ENCODE data around the gene OLFML2A.
A peak's percentile ranks its signal among the peaks of the same experiment; 100 is the strongest.

GRCh38 chr9:124863371-124863871, 86.5 kb downstream of the OLFML2A start:
- TF ChIP-seq POLR2A (IDR thresholded peaks at IDR 0.05) (no peak), POLR2AphosphoS5 (IDR thresholded peaks at IDR 0.05) (peak in 1 of 3 donors; percentile 12)
- TF ChIP-seq, protein P1, sequence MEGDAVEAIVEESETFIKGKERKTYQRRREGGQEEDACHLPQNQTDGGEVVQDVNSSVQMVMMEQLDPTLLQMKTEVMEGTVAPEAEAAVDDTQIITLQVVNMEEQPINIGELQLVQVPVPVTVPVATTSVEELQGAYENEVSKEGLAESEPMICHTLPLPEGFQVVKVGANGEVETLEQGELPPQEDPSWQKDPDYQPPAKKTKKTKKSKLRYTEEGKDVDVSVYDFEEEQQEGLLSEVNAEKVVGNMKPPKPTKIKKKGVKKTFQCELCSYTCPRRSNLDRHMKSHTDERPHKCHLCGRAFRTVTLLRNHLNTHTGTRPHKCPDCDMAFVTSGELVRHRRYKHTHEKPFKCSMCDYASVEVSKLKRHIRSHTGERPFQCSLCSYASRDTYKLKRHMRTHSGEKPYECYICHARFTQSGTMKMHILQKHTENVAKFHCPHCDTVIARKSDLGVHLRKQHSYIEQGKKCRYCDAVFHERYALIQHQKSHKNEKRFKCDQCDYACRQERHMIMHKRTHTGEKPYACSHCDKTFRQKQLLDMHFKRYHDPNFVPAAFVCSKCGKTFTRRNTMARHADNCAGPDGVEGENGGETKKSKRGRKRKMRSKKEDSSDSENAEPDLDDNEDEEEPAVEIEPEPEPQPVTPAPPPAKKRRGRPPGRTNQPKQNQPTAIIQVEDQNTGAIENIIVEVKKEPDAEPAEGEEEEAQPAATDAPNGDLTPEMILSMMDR (IDR thresholded peaks at IDR 0.05 in 8 of 11, conservative IDR thresholded peaks at IDR 0.05 in 3 of 11) = no peak

Data from spleen (tissue), 7 donors.